Cardiac septum (tissue), 1 donor: Measurements from ENCODE around the gene PLB1. TPM values are rescaled to one million over a fixed set of nuclear protein-coding genes. Genes with fewer than 3 reads are reported as not detected.

Source experiments
- DNase-seq: peaks from one replicate; pipeline ENCODE4 v3.0.0-alpha.2; 2020; ENCODE audit warnings: low spot score
- intact Hi-C: fragments of 100-400 bp; cut with DNase I; formaldehyde crosslinking; loops from one replicate; pipeline ENCODE4 v1.14.0; 2022
- total RNA-seq: library from RNA; stranded (reverse); fragmentation: NEBNext Ultra II Directional; extraction: Animal tissue kit (Norgen Biotek cat#: 25700); gene quantifications from one replicate; pipeline ENCODE4 v1.2.1, GENCODE V29; 2021
- donor health status: DM: no; HTN: no; CAD: no.

Gene PLB1
- total RNA-seq, 1 donor from 2014 or later, result 2.0 TPM

DNA sequence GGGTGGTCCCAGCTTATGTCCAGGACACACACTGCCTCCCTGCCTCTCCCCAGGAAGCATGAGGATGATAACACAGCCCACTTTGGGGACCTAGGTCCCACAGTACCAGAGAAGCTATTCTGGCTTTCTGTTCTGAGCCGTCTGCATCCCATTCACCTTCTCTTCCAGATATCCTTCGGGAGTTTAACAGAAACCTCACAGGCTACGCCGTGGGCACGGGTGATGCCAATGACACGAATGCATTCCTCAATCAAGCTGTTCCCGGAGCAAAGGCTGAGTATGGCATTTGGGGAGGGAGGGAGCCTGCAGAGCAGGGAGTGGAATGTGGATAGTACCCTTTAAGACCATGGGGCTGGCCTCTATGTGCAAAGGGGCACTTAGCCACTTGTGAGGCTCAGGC lies 102.6 kb downstream of the PLB1 start:
- intact Hi-C loops, result loop anchor here (10.0 kb wide), 2 partner anchors 216 to 296 kb away; partner anchors contain the start of genes SPDYA and WDR43
- DNase-seq, result no peak

- DNase-seq, result no peak
- intact Hi-C loops, result no loop called here
Observed at GRCh38 chr2:28600181-28600580, 104.3 kb downstream of the PLB1 start.

DNA sequence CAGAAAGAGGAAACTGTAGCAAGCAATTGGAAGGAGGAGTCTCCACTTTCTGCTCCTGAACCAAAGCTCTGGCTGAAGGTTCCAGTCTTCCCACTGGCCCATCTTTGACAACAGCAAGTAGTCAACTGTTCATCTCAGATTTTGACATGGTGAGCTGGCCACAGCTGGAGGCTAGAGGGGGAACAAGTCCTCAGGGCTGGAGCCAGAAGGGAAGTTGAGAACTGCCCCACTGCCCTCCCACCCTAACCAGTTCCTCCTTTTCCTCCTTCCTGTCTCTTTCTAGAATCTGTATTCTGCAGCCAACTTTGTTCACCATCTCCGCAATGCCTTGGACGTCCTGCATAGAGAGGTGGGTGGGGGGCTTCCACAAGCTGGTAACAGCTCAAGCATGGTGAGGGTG lies 105.8 kb downstream of the PLB1 start:
- intact Hi-C loops, result no loop called here
- DNase-seq, result no peak

GRCh38 chr2:28602136-28602660 lies 106.3 kb downstream of the PLB1 start:
- intact Hi-C loops, result no loop called here
- no peak for DNase-seq

DNA sequence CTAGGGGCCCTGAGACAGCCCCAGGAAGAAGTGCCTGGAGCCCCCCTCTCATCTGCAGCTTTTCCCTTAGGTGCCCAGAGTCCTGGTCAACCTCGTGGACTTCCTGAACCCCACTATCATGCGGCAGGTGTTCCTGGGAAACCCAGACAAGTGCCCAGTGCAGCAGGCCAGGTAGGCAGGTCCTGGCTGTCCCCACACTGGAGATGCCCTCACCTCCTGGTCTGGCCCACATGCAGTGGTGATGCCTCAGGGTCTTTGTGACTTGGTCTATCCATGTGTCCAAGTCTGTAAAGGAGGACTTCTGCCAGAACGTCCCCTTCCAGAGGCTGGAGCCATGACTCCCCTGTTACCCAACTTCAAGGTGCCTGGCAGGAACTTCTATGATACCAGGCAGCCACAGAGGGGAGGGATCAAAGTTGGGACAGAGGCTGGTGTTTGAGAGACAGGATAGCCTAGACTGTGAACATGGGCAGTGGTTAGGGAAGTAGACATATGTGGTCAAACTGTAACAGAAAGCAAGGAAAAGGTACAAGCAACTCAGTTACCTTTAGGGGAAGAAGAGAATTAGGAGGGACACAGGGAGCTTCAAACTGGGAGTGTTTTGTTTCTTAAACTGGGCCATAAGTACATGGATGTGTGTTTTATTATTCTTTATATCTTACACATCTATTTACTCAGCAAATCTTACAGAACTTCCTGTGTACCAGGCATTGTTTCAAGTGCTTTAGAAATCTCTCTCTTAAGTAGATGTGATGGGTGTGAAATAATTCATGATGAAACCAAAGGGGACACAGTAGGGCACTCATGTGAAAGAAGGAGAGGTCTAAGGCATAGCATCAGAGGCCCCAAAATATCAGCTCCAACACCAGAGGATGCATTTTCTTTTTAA lies 107.1 kb downstream of the PLB1 start:
- intact Hi-C loops, result no loop called here
- no peak for DNase-seq

GRCh38 chr2:28603821-28604220 lies 108.0 kb downstream of the PLB1 start:
- intact Hi-C loops, result no loop called here
- no peak for DNase-seq

- intact Hi-C loops, result no loop called here
- DNase-seq, result no peak
Observed at GRCh38 chr2:28604284-28604843, 108.5 kb downstream of the PLB1 start.

GRCh38 chr2:28606986-28607441 lies 111.2 kb downstream of the PLB1 start:
- DNase-seq, result no peak

DNA sequence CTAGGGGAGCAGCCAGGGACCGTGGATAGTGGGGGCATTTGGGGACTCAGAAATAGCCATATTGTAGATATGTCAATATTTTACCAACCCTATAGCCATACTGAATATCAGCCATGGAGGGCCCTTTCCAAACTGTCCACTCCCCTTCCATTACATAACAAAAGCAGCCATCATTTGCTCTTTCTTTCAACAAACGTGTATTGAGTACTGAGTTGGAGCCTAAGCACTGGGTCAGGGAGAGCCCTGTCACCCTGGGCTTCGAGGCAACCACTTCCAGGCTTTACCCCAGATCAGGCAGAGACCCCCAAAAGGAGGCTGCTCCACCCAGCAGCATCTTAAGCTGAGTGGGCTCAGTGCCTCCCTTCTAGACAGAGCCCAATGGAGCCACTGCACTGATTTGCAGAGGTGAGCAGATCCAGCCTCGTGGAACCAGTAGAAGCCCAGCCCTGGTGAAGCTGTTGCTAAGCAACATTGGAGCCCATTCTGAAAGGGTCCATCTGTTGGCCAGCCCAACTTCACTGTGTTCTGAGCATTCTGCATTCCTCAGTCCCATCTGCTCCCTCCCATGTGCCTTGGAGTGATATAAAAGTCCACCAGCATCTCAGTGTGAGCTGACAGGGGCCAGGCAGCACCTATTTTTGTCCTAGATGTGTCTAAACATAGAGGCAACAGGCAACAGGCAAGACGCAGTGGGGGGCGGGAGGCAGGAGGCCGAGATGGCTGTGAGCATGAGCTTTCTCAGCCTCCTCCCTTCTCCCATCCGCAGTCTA lies 112.1 kb downstream of the PLB1 start:
- intact Hi-C loops, result loop anchor here (2.0 to 5.0 kb wide), 2 partner anchors 17 to 94 kb away; no protein-coding TSS in a partner anchor
- no peak for DNase-seq

More at GRCh38 chr2:28606986-28607441, 111.2 kb downstream of the PLB1 start:
- intact Hi-C loops, result loop anchor here (5.0 kb wide), 1 partner anchor 95 kb away; no protein-coding TSS in a partner anchor

GRCh38 chr2:28608500-28609424 lies 112.9 kb downstream of the PLB1 start:
- DNase-seq, result no peak
- intact Hi-C loops, result loop anchor here (2.0 to 5.0 kb wide), 2 partner anchors 16 to 94 kb away; no protein-coding TSS in a partner anchor

DNA sequence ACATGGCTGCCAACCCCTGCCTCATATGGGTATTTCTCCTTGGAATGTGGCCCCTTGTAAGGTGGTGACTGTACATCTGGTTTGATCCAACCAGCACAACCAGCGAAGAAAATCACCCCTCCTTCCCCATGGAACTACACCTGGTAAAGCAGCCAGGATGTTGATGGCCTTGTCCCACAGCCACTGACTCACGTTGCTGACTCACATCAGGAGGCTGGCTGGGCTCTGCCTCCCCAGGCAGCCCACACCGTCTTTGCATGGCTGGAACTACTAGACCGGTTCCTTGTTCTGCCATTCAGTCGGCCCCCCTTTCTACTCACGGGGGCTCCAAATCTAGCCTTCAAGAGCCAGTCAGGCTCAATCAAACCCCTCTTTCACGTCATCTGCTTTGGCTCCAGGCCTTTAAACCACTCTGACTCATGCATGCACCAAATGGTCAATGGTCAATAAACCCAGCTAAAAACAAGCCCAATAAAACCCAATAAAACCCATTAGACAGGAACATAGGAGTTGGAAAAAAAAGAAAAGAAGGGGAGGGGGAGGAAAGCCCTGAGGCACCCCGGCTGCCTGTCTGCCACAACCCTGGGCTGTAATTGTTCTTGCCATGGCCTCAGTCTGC lies 114.8 kb downstream of the PLB1 start:
- intact Hi-C loops, result no loop called here
- no peak for DNase-seq

DNA sequence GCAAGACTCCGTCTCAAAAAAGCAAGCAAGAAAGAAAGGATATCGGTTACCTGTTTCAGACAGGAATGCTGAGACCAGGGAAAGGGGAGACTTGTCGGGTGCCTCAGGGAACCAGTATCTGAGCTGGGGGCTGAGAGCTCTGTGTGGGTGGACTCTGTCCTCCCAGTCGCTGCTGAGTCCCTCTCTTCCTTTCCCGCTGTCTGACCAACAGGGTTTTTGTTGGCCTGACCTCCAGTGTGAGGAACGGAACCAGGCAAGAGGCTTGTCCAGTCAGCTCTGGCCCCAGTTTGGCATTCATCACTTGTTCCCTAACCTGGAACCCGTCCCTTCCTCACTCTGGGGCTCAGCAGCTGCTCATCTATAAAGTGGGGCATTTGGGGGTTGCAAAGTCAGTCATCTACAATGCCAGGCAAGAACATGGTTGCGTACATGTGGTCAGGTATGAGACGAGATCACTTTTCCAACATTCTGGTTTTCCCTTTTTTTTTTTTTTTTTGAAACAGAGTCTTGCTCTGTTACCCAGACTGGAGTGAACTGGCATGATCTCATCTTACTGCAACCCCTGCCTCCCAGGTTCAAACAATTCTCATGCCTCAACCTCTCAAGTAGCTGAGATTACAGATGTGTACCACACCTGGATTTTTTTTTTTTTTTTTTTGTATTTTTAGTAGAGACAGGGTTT lies 116.4 kb downstream of the PLB1 start:
- intact Hi-C loops, result no loop called here
- DNase-seq, result no peak

- no peak for DNase-seq
- intact Hi-C loops, result no loop called here
Observed at GRCh38 chr2:28613186-28613585, 117.3 kb downstream of the PLB1 start.

- intact Hi-C loops, result no loop called here
- DNase-seq, result no peak
Observed at GRCh38 chr2:28613633-28614501, 118.0 kb downstream of the PLB1 start.

DNA sequence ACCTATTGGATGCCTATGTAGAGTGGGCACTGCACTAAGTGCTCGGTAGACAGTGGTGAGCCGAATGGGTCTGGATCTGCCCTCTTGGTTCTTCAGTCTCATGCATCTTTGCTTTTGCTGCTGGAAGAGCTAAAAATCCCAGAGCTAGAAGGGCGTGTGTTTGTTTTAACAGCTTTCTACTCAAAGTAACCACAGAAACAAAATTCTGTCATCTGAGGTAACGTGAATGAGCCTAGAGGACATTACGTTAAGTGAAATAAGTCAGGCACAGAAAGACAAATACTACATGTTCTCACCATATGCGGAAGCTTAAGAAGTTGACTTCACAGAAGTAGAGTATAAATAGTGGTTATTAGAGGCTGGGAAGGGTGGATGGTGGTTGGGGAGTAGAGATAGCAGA lies 119.8 kb downstream of the PLB1 start:
- no peak for DNase-seq
- intact Hi-C loops, result no loop called here

- DNase-seq, result no peak
- intact Hi-C loops, result no loop called here
Observed at GRCh38 chr2:28616396-28616999, 120.6 kb downstream of the PLB1 start.
